IMR-90 (cell line): ENCODE results near the gene C1orf105. TPM values are rescaled to one million over a fixed set of nuclear protein-coding genes. Genes with fewer than 3 reads are reported as not detected.

ENCODE experiments used
- ATAC-seq: fragments of 200-7000 bp; cut with Tn5 transposase; 2 replicates; pipeline ENCODE4 v1.9.1; 2020; ENCODE audit warnings: low read depth, mild to moderate bottlenecking, moderate library complexity
- BruUV-seq: library from RNA; stranded (reverse); fragments of 400-500 nt; replicated peaks from 2 replicates; lab custom pipeline; 2021; lab: Mats Ljungman, UMichigan
- CTCF ChIA-PET: fragments of 300-600 bp; formaldehyde crosslinking; extraction: SDS; loops from one replicate; lab custom pipeline; 2021; ENCODE audit warnings: antibody characterized with exemption; lab: Yijun Ruan, JAX
- POLR2A ChIA-PET: fragments of 300-600 bp; sonication (Branson Sonifier 250); formaldehyde crosslinking; loops from one replicate; lab custom pipeline; 2022; ENCODE audit warnings: antibody characterized with exemption; ENCODE audit not compliant: unreplicated experiment; lab: Charles Lee
- DNase-seq: peaks from one replicate; pipeline ENCODE4 v3.0.0; 2013
- H2AFZ ChIP-seq: replicated peaks from 2 replicates; pipeline ENCODE3; 2013; ENCODE audit warnings: low read length, mild to moderate bottlenecking; ENCODE audit not compliant: poor library complexity
- H2AK5ac ChIP-seq: 2 replicates; pipeline ENCODE4 v1.6.1; 2013; ENCODE audit warnings: low read depth, low read length, inconsistent platforms
- H2AK9ac ChIP-seq: replicated peaks from 2 replicates; pipeline ENCODE3; 2013; ENCODE audit warnings: mild to moderate bottlenecking, low read depth, low read length, moderate library complexity; ENCODE audit not compliant: poor library complexity
- H2BK120ac ChIP-seq: 2 replicates; pipeline ENCODE4 v1.6.1; 2013; ENCODE audit warnings: low read depth, low read length, inconsistent platforms
- H2BK15ac ChIP-seq: 3 replicates; pipeline ENCODE4 v1.6.1; 2013; ENCODE audit warnings: low read depth, low read length, inconsistent platforms
- H2BK20ac ChIP-seq: 2 replicates; pipeline ENCODE4 v1.6.1; 2013; ENCODE audit warnings: low read depth, mild to moderate bottlenecking, inconsistent platforms, low read length, moderate library complexity
- H2BK5ac ChIP-seq: 2 replicates; pipeline ENCODE4 v1.6.1; 2013; ENCODE audit warnings: mild to moderate bottlenecking, low read depth, low read length, inconsistent platforms; ENCODE audit not compliant: poor library complexity, severe bottlenecking
- H3K14ac ChIP-seq: replicated peaks from 2 replicates; pipeline ENCODE4 v1.6.1; 2013; ENCODE audit warnings: low read depth, low read length, inconsistent platforms
- H3K18ac ChIP-seq: 2 replicates; pipeline ENCODE4 v1.6.1; 2013; ENCODE audit warnings: low read depth, low read length, control low read depth
- H3K23ac ChIP-seq: 2 replicates; pipeline ENCODE4 v1.6.1; 2013; ENCODE audit warnings: low read depth, low read length, inconsistent platforms
- H3K27ac ChIP-seq: 2 replicates; pipeline ENCODE4 v1.5.1; 2013; ENCODE audit warnings: mild to moderate bottlenecking, control low read depth, low read length; ENCODE audit not compliant: insufficient read depth
- H3K27me3 ChIP-seq: 2 replicates; pipeline ENCODE4 v1.6.1; 2013; ENCODE audit warnings: low read length; ENCODE audit not compliant: control insufficient read depth, insufficient read depth
- H3K36me3 ChIP-seq: 2 replicates; pipeline ENCODE4 v1.6.1; 2013; ENCODE audit warnings: low read length, mixed read lengths; ENCODE audit not compliant: control insufficient read depth, insufficient read depth
- H3K4ac ChIP-seq: 2 replicates; pipeline ENCODE4 v1.6.1; 2013; ENCODE audit warnings: low read depth, low read length, inconsistent platforms
- H3K4me1 ChIP-seq: 2 replicates; pipeline ENCODE4 v1.6.1; 2013; ENCODE audit warnings: low read length, mixed read lengths; ENCODE audit not compliant: control insufficient read depth, insufficient read depth
- H3K4me2 ChIP-seq: 2 replicates; pipeline ENCODE4 v1.6.1; 2013; ENCODE audit warnings: low read depth, mild to moderate bottlenecking, control low read depth, low read length, moderate library complexity
- H3K4me3 ChIP-seq: 2 replicates; pipeline ENCODE4 v1.5.1; 2013; ENCODE audit warnings: low read depth, mild to moderate bottlenecking, control low read depth, low read length, moderate library complexity; ENCODE audit not compliant: insufficient read depth
- H3K56ac ChIP-seq: 2 replicates; pipeline ENCODE4 v1.6.1; 2013; ENCODE audit warnings: low read length, inconsistent platforms; ENCODE audit not compliant: insufficient read depth; ENCODE audit errors: extremely low read depth
- H3K79me1 ChIP-seq, 2 experiments: 2 replicates each; pipeline ENCODE4 v1.6.1; 2013; ENCODE audit warnings: low read length in 2 of 2, inconsistent platforms in 1 of 2, low read depth in 1 of 2
- H3K9ac ChIP-seq: 2 replicates; pipeline ENCODE4 v1.6.1; 2013; ENCODE audit warnings: low read depth, low read length, control low read depth
- H3K9me1 ChIP-seq: 2 replicates; pipeline ENCODE4 v1.6.1; 2013; ENCODE audit warnings: low read length, inconsistent platforms; ENCODE audit not compliant: insufficient read depth
- H3K9me3 ChIP-seq: 2 replicates; pipeline ENCODE4 v1.6.1; 2013; ENCODE audit warnings: low read length; ENCODE audit not compliant: control insufficient read depth, insufficient read depth
- H4K20me1 ChIP-seq: 2 replicates; pipeline ENCODE4 v1.6.1; 2013; ENCODE audit warnings: low read length, inconsistent platforms; ENCODE audit not compliant: insufficient read depth
- H4K5ac ChIP-seq: 2 replicates; pipeline ENCODE4 v1.6.1; 2013; ENCODE audit warnings: mild to moderate bottlenecking, low read depth, low read length, control low read depth
- H4K8ac ChIP-seq, 2 experiments: 2 replicates each; pipeline ENCODE4 v1.6.1; 2013; ENCODE audit warnings: low read depth in 2 of 2, low read length in 2 of 2, control low read depth in 1 of 2, inconsistent platforms in 1 of 2
- H4K91ac ChIP-seq: 2 replicates; pipeline ENCODE4 v1.6.1; 2013; ENCODE audit warnings: low read depth, low read length, inconsistent platforms; ENCODE audit not compliant: insufficient read depth
- MAZ ChIP-seq: IDR thresholded peaks from 2 replicates; pipeline ENCODE4 v1.6.1; 2012; ENCODE audit warnings: low read depth, mild to moderate bottlenecking, low read length, improper control_type of control experiment, moderate library complexity, borderline replicate concordance
- POLR2A ChIP-seq: IDR thresholded peaks from 2 replicates; pipeline ENCODE4 v1.6.1; 2012; ENCODE audit warnings: mild to moderate bottlenecking, low read depth, low read length
- RCOR1 ChIP-seq: IDR thresholded peaks from 2 replicates; pipeline ENCODE4 v1.6.1; 2012; ENCODE audit warnings: mild to moderate bottlenecking, low read length, improper control_type of control experiment; ENCODE audit not compliant: insufficient replicate concordance
- WGBS, 2 experiments: methylation state at CpG; one replicate each; pipeline versions ENCODE4 v1.1.5 to v1.1.7; 2013; ENCODE audit warnings: missing lambda C conversion rate in 2 of 2; ENCODE audit not compliant: insufficient read length in 1 of 2; ENCODE audit errors: extremely low coverage in 2 of 2; 5-methylcytosine and 5-hydroxymethylcytosine counted together
- dilution Hi-C: fragments of 300-500 bp; cut with HindIII; formaldehyde crosslinking; loops from one replicate; pipeline ENCODE4 v1.14.3; 2018; ENCODE audit warnings: low sequenced_read_pairs; ENCODE audit not compliant: unreplicated experiment
- in situ Hi-C: fragments of 300-500 bp; cut with MboI; formaldehyde crosslinking; loops from 3 replicates; pipeline ENCODE4 v1.14.3; 2019; ENCODE audit warnings: low sequenced_read_pairs, inconsistent platforms, mixed read lengths
- intact Hi-C: fragments of 100-400 bp; cut with micrococcal nuclease; formaldehyde crosslinking; loops from 2 replicates; pipeline ENCODE4 v1.10.0; 2022
- polyA plus RNA-seq, 3 experiments: library from polyadenylated mRNA; depleted of rRNA; stranded (reverse); fragments of >200 nt; gene quantifications; 2 replicates each; pipeline ENCODE4 v1.2.3, GENCODE V29; 2012; ENCODE audit warnings: low replicate concordance in 1 of 3
- total RNA-seq: library from RNA; depleted of rRNA; stranded (reverse); fragments of >200 nt; gene quantifications from 2 replicates; pipeline ENCODE4 v1.2.3, GENCODE V29; 2012

The C1orf105 gene
- total and polyA plus RNA-seq, 2 of the 4 experiments (the other 2 are of a cell fraction), result not detected

- no peak overlapping the region for H3K18ac ChIP-seq
- H2BK20ac ChIP-seq, result no peak overlapping the region
- H3K36me3 ChIP-seq, result no peaks in the 10 kb centered on the region
- no peaks in the 10 kb centered on the region for H3K9me1 ChIP-seq
- no peak overlapping the region for H3K27ac ChIP-seq
- H4K91ac ChIP-seq, result no peak overlapping the region
- no peaks in the 10 kb centered on the region for H3K4me1 ChIP-seq
- H2BK120ac ChIP-seq, result no peak overlapping the region
- dilution Hi-C loops (no loop called here), intact Hi-C loops (no loop called here), in situ Hi-C loops (no loop called here)
- H2AK9ac ChIP-seq, result no peak overlapping the region
- no peak overlapping the region for H4K8ac ChIP-seq
- H3K56ac ChIP-seq, result no peak overlapping the region
- 90% methylated on average over 2 of the region's 2 CpGs; no CpG with 5 or more reads in 1 of the 2 experiments for WGBS, 2 experiments
- peaks cover 20% of the 10 kb centered on the region for H3K27me3 ChIP-seq
- H3K4ac ChIP-seq, result no peak overlapping the region
- H2BK15ac ChIP-seq, result no peak overlapping the region
- no peak for TF ChIP-seq MAZ
- no peak for TF ChIP-seq RCOR1
- TF ChIP-seq POLR2A, result no peak
- no peak overlapping the region for H3K23ac ChIP-seq
- no peak overlapping the region for H2AFZ ChIP-seq
- H2BK5ac ChIP-seq, result no peak overlapping the region
- ATAC-seq (no peak), DNase-seq (no peak)
- ChIA-PET CTCF (interaction anchor here (0.5 kb wide), 1 partner anchor 21 kb away, joined by 5 read pairs; no protein-coding TSS in a partner anchor), POLR2A (no interaction called here)
- no peak overlapping the region for H4K5ac ChIP-seq
- H3K14ac ChIP-seq, result no peak overlapping the region
- H3K4me2 ChIP-seq, result no peak overlapping the region
- H3K4me3 ChIP-seq, result no peak overlapping the region
- no peak overlapping the region for H2AK5ac ChIP-seq
- no peak overlapping the region for H3K9ac ChIP-seq
- no peaks in the 10 kb centered on the region for H3K79me1 ChIP-seq
- no peaks in the 10 kb centered on the region for H3K9me3 ChIP-seq
- BruUV-seq, result no TSS peak
- no peaks in the 10 kb centered on the region for H4K20me1 ChIP-seq
Observed at GRCh38 chr1:172498857-172499256, 78.4 kb downstream of the C1orf105 start.
